H1 (cell line): ENCODE data around the gene SSH2. TPM values are rescaled to one million over a fixed set of nuclear protein-coding genes. Genes with fewer than 3 reads are reported as not detected.

Experiments used
- CEBPB ChIP-seq: IDR thresholded peaks from 2 replicates; pipeline ENCODE4 v1.6.1; 2012; ENCODE audit warnings: low read depth, low read length
- CHD1 ChIP-seq: IDR thresholded peaks from 2 replicates; pipeline ENCODE4 v1.6.1; 2012; ENCODE audit warnings: low read depth, low read length, improper control_type of control experiment
- CHD2 ChIP-seq: IDR thresholded peaks from 2 replicates; pipeline ENCODE4 v1.6.1; 2012; ENCODE audit warnings: low read length, improper control_type of control experiment
- CTCF ChIP-seq, 3 experiments: IDR thresholded peaks; 1 replicate in 2 of 3; 2 replicates in 1 of 3; pipeline versions ENCODE4 v1.5.1 to v1.6.1; 2011; ENCODE audit warnings: low read length in 3 of 3, mild to moderate bottlenecking in 3 of 3, inconsistent platforms in 2 of 3, low read depth in 1 of 3, moderate library complexity in 1 of 3; ENCODE audit not compliant: insufficient read depth in 1 of 3; ENCODE audit errors: control extremely low read depth in 1 of 3
- E2F6 ChIP-seq: IDR thresholded peaks from 2 replicates; pipeline ENCODE4 v1.6.1; 2012; ENCODE audit warnings: inconsistent platforms
- EP300 ChIP-seq, 2 experiments: IDR thresholded peaks; 1 replicate in 1 of 2; 2 replicates in 1 of 2; pipeline ENCODE4 v1.6.1; 2011 to 2012; ENCODE audit warnings: low read depth in 2 of 2, low read length in 2 of 2, mild to moderate bottlenecking in 2 of 2, borderline replicate concordance in 1 of 2, inconsistent platforms in 1 of 2, moderate library complexity in 1 of 2
- FOSL1 ChIP-seq: IDR thresholded peaks from 2 replicates; pipeline ENCODE4 v1.6.1; 2011; ENCODE audit warnings: mild to moderate bottlenecking, low read depth, low read length, moderate library complexity; ENCODE audit not compliant: insufficient read depth
- GABPA ChIP-seq: IDR thresholded peaks from 2 replicates; pipeline ENCODE4 v1.6.1; 2011; ENCODE audit warnings: mild to moderate bottlenecking, low read length, moderate library complexity, borderline replicate concordance; ENCODE audit not compliant: insufficient read depth
- JUN ChIP-seq: IDR thresholded peaks from 2 replicates; pipeline ENCODE4 v1.6.1; 2011; ENCODE audit warnings: low read depth, mild to moderate bottlenecking, improper control_type of control experiment, low read length
- KDM1A ChIP-seq: fragments of 200-600, 300-600 bp; sonication (generic); IDR thresholded peaks from 2 replicates; pipeline ENCODE4 v1.7.1; 2016; ENCODE audit warnings: mild to moderate bottlenecking, low read length, borderline replicate concordance
- KDM4A ChIP-seq: IDR thresholded peaks from one replicate; pipeline ENCODE4 v1.7.1; 2012; ENCODE audit warnings: low read depth, mild to moderate bottlenecking, moderate library complexity, low read length, inconsistent platforms; ENCODE audit not compliant: severe bottlenecking
- MAX ChIP-seq: IDR thresholded peaks from 2 replicates; pipeline ENCODE4 v1.6.1; 2012; ENCODE audit warnings: inconsistent platforms
- POLR2AphosphoS5 ChIP-seq: IDR thresholded peaks from 2 replicates; pipeline ENCODE4 v1.6.1; 2011; ENCODE audit warnings: low read depth, low read length
- RAD21 ChIP-seq, 2 experiments: IDR thresholded peaks in 1 of 2; conservative IDR thresholded peaks in 1 of 2; 2 replicates each; pipeline ENCODE4 v1.6.1; 2011; ENCODE audit warnings: low read depth in 2 of 2, low read length in 2 of 2, improper control_type of control experiment in 1 of 2, inconsistent platforms in 1 of 2, mild to moderate bottlenecking in 1 of 2, moderate library complexity in 1 of 2
- RXRA ChIP-seq: IDR thresholded peaks from 2 replicates; pipeline ENCODE4 v1.6.1; 2011; ENCODE audit warnings: low read depth, mild to moderate bottlenecking, low read length, moderate library complexity; ENCODE audit not compliant: insufficient read depth
- SAP30 ChIP-seq: fragments of 300-600 bp; sonication (generic); IDR thresholded peaks from 2 replicates; pipeline ENCODE4 v1.7.1; 2012; ENCODE audit warnings: low read length, moderate library complexity, mild to moderate bottlenecking, inconsistent platforms; ENCODE audit not compliant: insufficient read depth, insufficient replicate concordance
- SIN3A ChIP-seq, 2 experiments: IDR thresholded peaks in 1 of 2; conservative IDR thresholded peaks in 1 of 2; 2 replicates each; pipeline ENCODE4 v1.6.1; 2011 to 2012; ENCODE audit warnings: low read length in 2 of 2, improper control_type of control experiment in 1 of 2, low read depth in 1 of 2, mild to moderate bottlenecking in 1 of 2
- TAF1 ChIP-seq: IDR thresholded peaks from 2 replicates; pipeline ENCODE4 v1.6.1; 2011; ENCODE audit warnings: mild to moderate bottlenecking, low read depth, low read length
- ZNF274 ChIP-seq: IDR thresholded peaks from 2 replicates; pipeline ENCODE4 v1.7.0; 2012; ENCODE audit warnings: low read length, borderline replicate concordance; ENCODE audit errors: extremely low read depth
- polyA plus RNA-seq, 7 experiments: library from polyadenylated mRNA; depleted of rRNA in 3 of 7; stranded (reverse) in 5 of 7; unstranded in 2 of 7; fragments of >200 nt in 5 of 7; fragments of 200-250 nt in 2 of 7; gene quantifications; 1 replicate in 5 of 7; 2 replicates in 1 of 7; 4 replicates in 1 of 7; pipeline versions ENCODE4 v1.2.1 to v1.2.3, GENCODE V29; 2011 to 2013; ENCODE audit warnings: missing spikeins in 2 of 7, mixed read lengths in 2 of 7
- total RNA-seq: library from RNA; stranded (reverse); fragmentation: NEBNext Ultra II Directional; extraction: Animal tissue kit (Norgen Biotek cat#: 25700); gene quantifications from 2 replicates; pipeline ENCODE4 v1.2.1, GENCODE V29; 2021

SSH2 gene
- total and polyA plus RNA-seq, 2 of the 8 experiments (the other 6 are each of a cell fraction or from before 2014, with no cell fraction given) = 5.2 to 15.9 TPM

- TF ChIP-seq CHD2 (no peak), TAF1 (no peak), EP300 (IDR thresholded peaks at IDR 0.05; ENCODE audit: borderline replicate concordance in 1 of 2, low read depth in 2 of 2, low read length in 2 of 2) (no peak), MAX (peak; percentile 97), JUN (no peak), ZNF274 (no peak), CEBPB (no peak), RAD21 (IDR thresholded peaks at IDR 0.05 in 1 of 2, conservative IDR thresholded peaks at IDR 0.05 in 1 of 2; ENCODE audit: low read depth in 2 of 2, low read length in 2 of 2) (peak; percentile 94 to 95), POLR2AphosphoS5 (no peak), CHD1 (no peak), SIN3A (conservative IDR thresholded peaks at IDR 0.05 in 1 of 2, IDR thresholded peaks at IDR 0.05 in 1 of 2; ENCODE audit: low read depth in 1 of 2, low read length in 2 of 2) (peak; percentile 67 to 82; a peak in 2 of 4 replicates), FOSL1 (no peak), KDM1A (no peak), GABPA (no peak; the same call in 1 of the 2 replicates), SAP30 (no peak), CTCF (IDR thresholded peaks at IDR 0.05; ENCODE audit: control extremely low read depth in 1 of 3, insufficient read depth in 1 of 3, low read depth in 1 of 3, low read length in 3 of 3) (peak; percentile 90 to 99 (median 98)), RXRA (no peak), E2F6 (peak; percentile 92), KDM4A (no peak)
Observed at GRCh38 chr17:29579866-29580771, 349.9 kb downstream of the SSH2 start (continued).
